Osteocyte (in vitro differentiated cells): ENCODE results near the gene PCDHA8. TPM values are rescaled to one million over a fixed set of nuclear protein-coding genes. Genes with fewer than 3 reads are reported as not detected.
"Not testable (repeated sequence)": the region's sequence is repeated elsewhere in the genome, so short reads cannot be mapped to it uniquely, and the experiment has no call there.

Source experiments
- DNase-seq: peaks from one replicate; pipeline ENCODE4 v3.0.0; 2021; ENCODE audit warnings: mixed read lengths; ENCODE audit not compliant: unreplicated experiment; ENCODE audit errors: extremely low spot score
- H3K27ac Mint-ChIP-seq: one replicate; pipeline ENCODE4 v1.8.0; 2021; ENCODE audit warnings: mild to moderate bottlenecking, mixed read lengths; ENCODE audit not compliant: unreplicated experiment
- H3K27me3 Mint-ChIP-seq: one replicate; pipeline ENCODE4 v1.8.0; 2021; ENCODE audit warnings: mixed read lengths; ENCODE audit not compliant: unreplicated experiment
- H3K36me3 Mint-ChIP-seq: one replicate; pipeline ENCODE4 v1.8.0; 2021; ENCODE audit warnings: mixed read lengths; ENCODE audit not compliant: unreplicated experiment
- H3K4me1 Mint-ChIP-seq: one replicate; pipeline ENCODE4 v1.8.0; 2021; ENCODE audit warnings: mixed read lengths; ENCODE audit not compliant: unreplicated experiment
- H3K4me3 Mint-ChIP-seq: one replicate; pipeline ENCODE4 v1.8.0; 2021; ENCODE audit warnings: mild to moderate bottlenecking, moderate library complexity, mixed read lengths; ENCODE audit not compliant: unreplicated experiment
- H3K9me3 Mint-ChIP-seq: one replicate; pipeline ENCODE4 v1.8.0; 2021; ENCODE audit warnings: mixed read lengths; ENCODE audit not compliant: unreplicated experiment
- CTCF ChIP-seq: fragments of 200-600 bp; sonication (generic); IDR thresholded peaks from 2 replicates; pipeline ENCODE4 v1.5.0; 2021; ENCODE audit warnings: antibody characterized with exemption, mild to moderate bottlenecking, moderate library complexity
- total RNA-seq: library from RNA; stranded (reverse); gene quantifications from 2 replicates; pipeline ENCODE4 v1.2.1, GENCODE V29; 2021

PCDHA8 gene
- total RNA-seq, 1 donor from 2014 or later: 2.0 TPM

GRCh38 chr5:140796718-140797095 lies 44.3 kb upstream of the PCDHA8 start:
- H3K4me1 Mint-ChIP-seq: no peaks in the 10 kb centered on the region

GRCh38 chr5:140800816-140801493 lies 40.0 kb upstream of the PCDHA8 start, which contains the start of gene PCDHA3:
Gene PCDHA3, plus strand, starts transcription at chr5:140801057.
- no peak within 1 kb of the TSS for H3K4me3 Mint-ChIP-seq
- H3K36me3 Mint-ChIP-seq: peaks cover 5% of the 10 kb centered on the region
- H3K27ac Mint-ChIP-seq: no peak within 1 kb of the TSS
- no peaks in the 10 kb centered on the region for H3K4me1 Mint-ChIP-seq
- TF ChIP-seq CTCF: no peak
- H3K9me3 Mint-ChIP-seq: peaks cover 12% of the 10 kb centered on the region
- no peak for DNase-seq
- no peaks in the 10 kb centered on the region for H3K27me3 Mint-ChIP-seq

More at GRCh38 chr5:140796718-140797095, 44.3 kb upstream of the PCDHA8 start:
- peaks cover 34% of the 10 kb centered on the region for H3K9me3 Mint-ChIP-seq
- H3K27ac Mint-ChIP-seq: no peak overlapping the region
- TF ChIP-seq CTCF: no peak
- no peak overlapping the region for H3K4me3 Mint-ChIP-seq
- peaks cover 5% of the 10 kb centered on the region for H3K36me3 Mint-ChIP-seq
- H3K27me3 Mint-ChIP-seq: no peaks in the 10 kb centered on the region
- DNase-seq: no peak

DNA sequence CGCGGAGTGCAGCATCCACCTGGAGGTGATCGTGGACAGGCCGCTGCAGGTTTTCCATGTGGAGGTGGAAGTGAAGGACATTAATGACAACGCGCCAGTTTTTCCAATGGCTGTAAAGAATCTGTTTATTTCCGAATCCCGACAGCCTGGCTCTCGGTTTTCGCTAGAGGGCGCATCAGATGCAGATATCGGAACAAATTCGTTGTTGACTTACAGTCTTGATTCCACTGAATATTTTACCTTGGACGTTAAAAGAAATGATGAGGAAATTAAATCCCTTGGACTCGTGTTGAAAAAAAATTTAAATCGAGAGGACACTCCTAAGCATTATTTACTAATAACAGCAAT lies 39.5 kb upstream of the PCDHA8 start:
- H3K27ac Mint-ChIP-seq: no peak overlapping the region
- no peaks in the 10 kb centered on the region for H3K27me3 Mint-ChIP-seq
- H3K36me3 Mint-ChIP-seq: peaks cover 5% of the 10 kb centered on the region
- no peaks in the 10 kb centered on the region for H3K4me1 Mint-ChIP-seq
- TF ChIP-seq CTCF: no peak
- peaks cover 12% of the 10 kb centered on the region for H3K9me3 Mint-ChIP-seq
- DNase-seq: no peak
- no peak overlapping the region for H3K4me3 Mint-ChIP-seq

GRCh38 chr5:140802381-140802780 lies 38.6 kb upstream of the PCDHA8 start:
- H3K9me3 Mint-ChIP-seq: peaks cover 10% of the 10 kb centered on the region
- not testable (repeated sequence) for DNase-seq, H3K27ac Mint-ChIP-seq, H3K4me3 Mint-ChIP-seq, H3K27me3 Mint-ChIP-seq, H3K4me1 Mint-ChIP-seq, H3K36me3 Mint-ChIP-seq

GRCh38 chr5:140802781-140803271 lies 38.2 kb upstream of the PCDHA8 start:
- peaks cover 4% of the 10 kb centered on the region for H3K4me1 Mint-ChIP-seq
- peaks cover 9% of the 10 kb centered on the region for H3K9me3 Mint-ChIP-seq
- peak; percentile 84 for DNase-seq
- no peaks in the 10 kb centered on the region for H3K27me3 Mint-ChIP-seq
- H3K4me3 Mint-ChIP-seq: no peak overlapping the region
- peaks cover 2% of the 10 kb centered on the region for H3K36me3 Mint-ChIP-seq
- no peak for TF ChIP-seq CTCF
- H3K27ac Mint-ChIP-seq: no peak overlapping the region
